Endodermal cell (in vitro differentiated cells): ENCODE results near the gene ARHGEF2. TPM values are rescaled to one million over a fixed set of nuclear protein-coding genes. Genes with fewer than 3 reads are reported as not detected.

Experiments used
- DNase-seq: peaks from one replicate; pipeline ENCODE4 v3.0.0-alpha.2; 2017
- H3K27ac ChIP-seq: 2 replicates; pipeline ENCODE4 v1.5.1; 2013; ENCODE audit warnings: mild to moderate bottlenecking, low read depth, low read length, moderate library complexity
- H3K27me3 ChIP-seq: 2 replicates; pipeline ENCODE4 v1.6.1; 2013; ENCODE audit warnings: mild to moderate bottlenecking, low read length, moderate library complexity; ENCODE audit not compliant: insufficient read depth, control insufficient read depth, poor library complexity, severe bottlenecking
- H3K36me3 ChIP-seq: 2 replicates; pipeline ENCODE4 v1.7.0; 2013; ENCODE audit warnings: mild to moderate bottlenecking, low read length, moderate library complexity; ENCODE audit not compliant: control insufficient read depth, insufficient read depth
- H3K4me1 ChIP-seq: one replicate; pipeline ENCODE4 v1.7.0; 2013; ENCODE audit warnings: low read length; ENCODE audit not compliant: control insufficient read depth, insufficient read depth
- H3K4me3 ChIP-seq: 2 replicates; pipeline ENCODE4 v1.5.1; 2013; ENCODE audit warnings: mild to moderate bottlenecking, low read length, moderate library complexity
- H3K9ac ChIP-seq: 2 replicates; pipeline ENCODE4 v1.6.1; 2013; ENCODE audit warnings: mild to moderate bottlenecking, low read length, moderate library complexity; ENCODE audit not compliant: poor library complexity, severe bottlenecking; ENCODE audit errors: extremely low read depth
- H3K9me3 ChIP-seq: 2 replicates; pipeline ENCODE4 v1.6.1; 2013; ENCODE audit warnings: mild to moderate bottlenecking, low read length, moderate library complexity; ENCODE audit not compliant: control insufficient read depth
- H3K27ac Mint-ChIP-seq: 2 replicates; pipeline ENCODE4 v1.8.0; 2020; ENCODE audit warnings: mixed read lengths
- H3K27me3 Mint-ChIP-seq: 2 replicates; pipeline ENCODE4 v1.8.0; 2021; ENCODE audit warnings: mild to moderate bottlenecking, mixed read lengths; ENCODE audit not compliant: insufficient read depth
- H3K36me3 Mint-ChIP-seq: 2 replicates; pipeline ENCODE4 v1.8.0; 2020; ENCODE audit warnings: low read depth, mixed read lengths
- H3K4me1 Mint-ChIP-seq: 2 replicates; pipeline ENCODE4 v1.8.0; 2020; ENCODE audit warnings: mixed read lengths
- H3K4me3 Mint-ChIP-seq: 2 replicates; pipeline ENCODE4 v1.8.0; 2020; ENCODE audit warnings: mild to moderate bottlenecking, moderate library complexity, mixed read lengths
- H3K9me3 Mint-ChIP-seq: 2 replicates; pipeline ENCODE4 v1.8.0; 2020; ENCODE audit warnings: mild to moderate bottlenecking, mixed read lengths
- WGBS, 2 experiments: methylation state at CpG; one replicate each; pipeline versions ENCODE4 v1.1.5 to v1.1.7; 2013; ENCODE audit warnings: missing lambda C conversion rate in 2 of 2, mixed read lengths in 1 of 2; ENCODE audit not compliant: insufficient coverage in 1 of 2, insufficient read length in 1 of 2; 5-methylcytosine and 5-hydroxymethylcytosine counted together
- total RNA-seq, 2 donors: library from RNA; stranded (reverse); fragmentation: NEBNext Ultra II Directional in 1 of 2; extraction: Animal tissue kit (Norgen Biotek cat#: 25700) in 1 of 2; gene quantifications; 2 replicates in 1 of 2; 3 replicates in 1 of 2; pipeline ENCODE4 v1.2.1, GENCODE V29; 2021
- TF ChIP-seq, protein P1 (sequence below): fragments of 200-600 bp; sonication (generic); conservative IDR thresholded peaks from 2 replicates; pipeline ENCODE4 v1.5.0; 2021; ENCODE audit warnings: antibody characterized with exemption, mild to moderate bottlenecking

Gene ARHGEF2
- total RNA-seq, 2 donors from 2014 or later = 134 to 147 TPM

DNA sequence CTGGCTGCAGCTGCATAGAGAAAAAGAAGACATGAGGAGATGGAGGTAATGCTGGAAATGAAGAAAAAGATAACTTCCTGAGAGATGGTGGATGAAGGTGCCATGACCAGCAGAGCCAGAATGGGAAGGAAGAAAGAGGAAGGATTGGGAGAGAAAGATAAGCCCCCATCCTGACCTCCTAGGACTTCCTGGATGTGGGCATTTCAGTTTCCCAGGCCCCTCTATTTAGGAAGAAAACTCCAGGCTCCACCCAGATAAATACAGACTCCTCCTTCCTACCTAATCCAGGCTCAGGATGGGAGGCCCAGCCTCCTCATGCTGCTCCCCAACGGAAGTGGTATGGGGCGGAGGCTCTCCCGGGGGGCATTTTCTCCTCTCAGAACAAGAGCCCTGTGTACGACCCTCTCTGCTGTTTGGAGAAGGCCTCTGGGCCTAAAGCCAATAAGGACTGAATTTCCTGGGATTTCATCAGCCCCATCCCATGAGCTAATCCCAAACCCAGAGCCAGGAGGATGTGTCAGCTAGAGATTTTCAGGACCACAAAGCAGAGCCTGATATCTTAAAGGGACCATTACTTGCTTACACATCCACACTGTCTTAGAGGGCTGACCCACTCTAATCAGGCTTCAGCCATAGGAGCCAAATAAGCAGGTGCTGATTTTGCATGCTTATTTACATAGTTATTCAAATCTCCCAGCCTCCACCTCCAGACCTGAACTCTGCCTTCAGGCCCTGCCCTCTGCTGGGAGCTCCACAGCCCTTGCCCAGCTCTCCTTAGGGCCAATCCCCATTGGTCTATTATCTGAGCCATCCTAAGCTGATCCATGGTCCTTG lies 5.1 kb upstream of the ARHGEF2 start:
- 76 to 78% methylated on average over 2 to 4 of the region's 4 CpGs for WGBS, 2 experiments
- H3K9me3 Mint-ChIP-seq = peaks cover 9% of the 10 kb centered on the region
- TF ChIP-seq, protein P1, sequence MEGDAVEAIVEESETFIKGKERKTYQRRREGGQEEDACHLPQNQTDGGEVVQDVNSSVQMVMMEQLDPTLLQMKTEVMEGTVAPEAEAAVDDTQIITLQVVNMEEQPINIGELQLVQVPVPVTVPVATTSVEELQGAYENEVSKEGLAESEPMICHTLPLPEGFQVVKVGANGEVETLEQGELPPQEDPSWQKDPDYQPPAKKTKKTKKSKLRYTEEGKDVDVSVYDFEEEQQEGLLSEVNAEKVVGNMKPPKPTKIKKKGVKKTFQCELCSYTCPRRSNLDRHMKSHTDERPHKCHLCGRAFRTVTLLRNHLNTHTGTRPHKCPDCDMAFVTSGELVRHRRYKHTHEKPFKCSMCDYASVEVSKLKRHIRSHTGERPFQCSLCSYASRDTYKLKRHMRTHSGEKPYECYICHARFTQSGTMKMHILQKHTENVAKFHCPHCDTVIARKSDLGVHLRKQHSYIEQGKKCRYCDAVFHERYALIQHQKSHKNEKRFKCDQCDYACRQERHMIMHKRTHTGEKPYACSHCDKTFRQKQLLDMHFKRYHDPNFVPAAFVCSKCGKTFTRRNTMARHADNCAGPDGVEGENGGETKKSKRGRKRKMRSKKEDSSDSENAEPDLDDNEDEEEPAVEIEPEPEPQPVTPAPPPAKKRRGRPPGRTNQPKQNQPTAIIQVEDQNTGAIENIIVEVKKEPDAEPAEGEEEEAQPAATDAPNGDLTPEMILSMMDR = peak; percentile 31
- Histone ChIP-seq H3K27me3 (no peaks in the 10 kb centered on the region), H3K4me1 (peaks cover 11% of the 10 kb centered on the region), H3K36me3 (no peaks in the 10 kb centered on the region), H3K4me3 (no peak overlapping the region), H3K27ac (peak overlapping the region; percentile 32), H3K9me3 (no peaks in the 10 kb centered on the region), H3K9ac (no peak overlapping the region)
- H3K27ac Mint-ChIP-seq = no peak overlapping the region
- no peaks in the 10 kb centered on the region for H3K36me3 Mint-ChIP-seq
- H3K27me3 Mint-ChIP-seq = peaks cover 4% of the 10 kb centered on the region
- peaks cover 35% of the 10 kb centered on the region for H3K4me1 Mint-ChIP-seq
- H3K4me3 Mint-ChIP-seq = no peak overlapping the region
- peak; percentile 71 for DNase-seq

DNA sequence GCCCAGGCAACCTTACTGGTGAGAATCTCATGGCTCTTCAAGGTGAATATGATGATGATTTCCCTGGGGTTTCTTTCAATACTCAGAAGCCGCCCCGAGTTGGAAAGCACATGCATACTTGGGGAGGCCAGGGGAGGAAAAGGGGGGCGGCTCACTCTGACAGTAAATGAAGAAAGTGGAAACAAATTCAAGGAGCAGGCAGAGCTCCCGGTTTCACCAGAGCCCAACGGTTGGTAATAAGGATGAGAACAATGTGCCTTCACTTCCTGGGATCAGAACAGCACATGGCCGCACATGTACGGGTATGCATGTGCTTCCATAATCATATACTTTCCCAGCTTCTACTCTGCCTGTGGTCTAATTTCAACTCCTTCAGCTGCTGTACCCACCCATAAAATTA lies 3.8 kb upstream of the ARHGEF2 start:
- Mint-ChIP-seq H3K36me3 (no peaks in the 10 kb centered on the region), H3K4me1 (peaks cover 38% of the 10 kb centered on the region), H3K27ac (peak overlapping the region; percentile 31), H3K4me3 (no peak overlapping the region), H3K9me3 (no peaks in the 10 kb centered on the region), H3K27me3 (peaks cover 4% of the 10 kb centered on the region)
- no peaks in the 10 kb centered on the region for H3K36me3 ChIP-seq
- DNase-seq = no peak
- 90 to 91% methylated on average over 6 to 7 of the region's 7 CpGs for WGBS, 2 experiments
- no peak overlapping the region for H3K4me3 ChIP-seq
- H3K27ac ChIP-seq = no peak overlapping the region
- TF ChIP-seq, protein P1 = no peak
- peaks cover 11% of the 10 kb centered on the region for H3K4me1 ChIP-seq
- no peaks in the 10 kb centered on the region for H3K9me3 ChIP-seq
- no peak overlapping the region for H3K9ac ChIP-seq
- H3K27me3 ChIP-seq = no peaks in the 10 kb centered on the region

DNA sequence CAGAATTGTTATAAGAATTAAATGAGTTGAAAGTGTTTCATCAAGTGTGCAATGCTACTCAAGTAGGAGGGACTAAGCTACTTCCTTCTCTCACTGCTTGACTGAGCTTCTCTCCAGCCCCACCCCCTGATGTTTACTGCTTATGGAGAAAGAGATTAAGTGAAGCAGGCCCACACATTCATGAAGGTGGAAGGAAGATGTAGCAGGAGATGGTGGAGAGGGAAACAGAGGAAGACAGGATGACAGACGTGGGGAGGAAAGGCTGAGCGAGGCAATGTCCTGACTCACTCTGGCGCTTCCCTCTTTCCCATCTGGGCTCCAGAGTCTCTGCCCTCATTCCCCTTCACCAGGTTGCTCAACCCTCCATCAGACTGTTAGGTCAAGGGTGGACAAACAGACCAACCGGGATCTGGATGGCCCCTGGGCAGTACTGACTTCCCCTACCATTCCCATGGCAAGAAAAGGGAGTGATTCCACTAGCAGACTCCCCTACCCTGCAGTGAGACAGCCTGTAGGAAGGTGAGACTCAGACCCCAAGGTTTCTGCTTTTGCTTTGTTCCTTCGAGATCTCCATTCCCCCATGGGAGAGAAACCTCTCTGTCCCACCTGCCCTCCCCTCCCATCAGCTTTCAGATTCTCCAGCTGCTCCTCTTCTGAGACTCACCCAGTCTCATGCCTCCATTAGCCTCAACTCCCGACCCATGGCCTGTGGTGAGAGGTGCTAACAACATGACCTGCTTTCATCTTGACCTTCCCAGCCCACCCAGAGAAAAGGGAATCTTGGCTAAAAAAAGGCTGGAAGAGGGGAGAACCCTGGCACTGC lies 3.1 kb upstream of the ARHGEF2 start:
- Histone ChIP-seq H3K4me1 (peaks cover 14% of the 10 kb centered on the region), H3K4me3 (no peak overlapping the region), H3K9me3 (no peaks in the 10 kb centered on the region), H3K9ac (no peak overlapping the region), H3K36me3 (no peaks in the 10 kb centered on the region), H3K27me3 (no peaks in the 10 kb centered on the region), H3K27ac (no peak overlapping the region)
- no peak overlapping the region for H3K4me3 Mint-ChIP-seq
- H3K9me3 Mint-ChIP-seq = no peaks in the 10 kb centered on the region
- no peak for DNase-seq
- H3K4me1 Mint-ChIP-seq = peaks cover 44% of the 10 kb centered on the region
- H3K27me3 Mint-ChIP-seq = peaks cover 4% of the 10 kb centered on the region
- no peaks in the 10 kb centered on the region for H3K36me3 Mint-ChIP-seq
- H3K27ac Mint-ChIP-seq = peak overlapping the region; percentile 31
- TF ChIP-seq, protein P1 = no peak
- 74 to 90% methylated on average over 3 to 6 of the region's 6 CpGs for WGBS, 2 experiments
